Effector memory CD4-positive, alpha-beta T cell (primary cell): ENCODE results near the gene BICD2.

Source experiments
- DNase-seq, 3 donors: peaks; one replicate each; pipeline ENCODE4 v3.0.0-alpha.2; 2020
- H3K27ac ChIP-seq: 2 replicates; pipeline ENCODE4 v1.7.0; 2013; ENCODE audit warnings: mild to moderate bottlenecking, low read length, moderate library complexity; ENCODE audit not compliant: insufficient read depth, poor library complexity, severe bottlenecking
- H3K27me3 ChIP-seq: replicated peaks from 2 replicates; pipeline ENCODE4 v1.7.0; 2013; ENCODE audit warnings: mild to moderate bottlenecking, low read length; ENCODE audit not compliant: insufficient read depth, control insufficient read depth, poor library complexity, severe bottlenecking
- H3K36me3 ChIP-seq: 2 replicates; pipeline ENCODE4 v1.7.0; 2013; ENCODE audit warnings: mild to moderate bottlenecking, low read length, moderate library complexity; ENCODE audit not compliant: control insufficient read depth, insufficient read depth
- H3K4me1 ChIP-seq: 2 replicates; pipeline ENCODE4 v1.7.0; 2013; ENCODE audit warnings: low read length, mild to moderate bottlenecking; ENCODE audit not compliant: control insufficient read depth, insufficient read depth, poor library complexity, severe bottlenecking
- H3K4me3 ChIP-seq: 2 replicates; pipeline ENCODE4 v1.7.0; 2013; ENCODE audit warnings: low read length, low read depth, mild to moderate bottlenecking; ENCODE audit not compliant: insufficient read depth, poor library complexity, severe bottlenecking
- H3K9me3 ChIP-seq: 2 replicates; pipeline ENCODE4 v1.7.0; 2013; ENCODE audit warnings: mild to moderate bottlenecking, low read length, moderate library complexity; ENCODE audit not compliant: control insufficient read depth

BICD2 gene

GRCh38 chr9:92739346-92739970 is 25.2 kb downstream of the BICD2 start:
- H3K9me3 ChIP-seq = no peaks in the 10 kb centered on the region
- peaks cover 8% of the 10 kb centered on the region for H3K4me1 ChIP-seq
- no peaks in the 10 kb centered on the region for H3K36me3 ChIP-seq
- no peaks in the 10 kb centered on the region for H3K27me3 ChIP-seq
- no peak for DNase-seq
- H3K4me3 ChIP-seq = no peak overlapping the region
- H3K27ac ChIP-seq = no peak overlapping the region

- Histone ChIP-seq H3K27ac (no peak overlapping the region), H3K27me3 (no peaks in the 10 kb centered on the region), H3K9me3 (no peaks in the 10 kb centered on the region), H3K36me3 (no peaks in the 10 kb centered on the region), H3K4me1 (peaks cover 8% of the 10 kb centered on the region), H3K4me3 (no peak overlapping the region)
- no peak for DNase-seq
These were observed 26.0 kb downstream of the BICD2 start for GRCh38 chr9:92738661-92739081.

GRCh38 chr9:92737611-92738299 is 26.9 kb downstream of the BICD2 start:
- H3K27ac ChIP-seq = no peak overlapping the region
- H3K27me3 ChIP-seq = no peaks in the 10 kb centered on the region
- peaks cover 8% of the 10 kb centered on the region for H3K4me1 ChIP-seq
- H3K4me3 ChIP-seq = no peak overlapping the region
- DNase-seq = no peak
- H3K36me3 ChIP-seq = no peaks in the 10 kb centered on the region
- H3K9me3 ChIP-seq = no peaks in the 10 kb centered on the region

GRCh38 chr9:92737216-92737606 is 27.4 kb downstream of the BICD2 start:
- no peak for DNase-seq
- Histone ChIP-seq H3K27me3 (no peaks in the 10 kb centered on the region), H3K4me1 (peaks cover 8% of the 10 kb centered on the region), H3K4me3 (no peak overlapping the region), H3K36me3 (no peaks in the 10 kb centered on the region), H3K27ac (no peak overlapping the region), H3K9me3 (no peaks in the 10 kb centered on the region)

GRCh38 chr9:92736563-92737215 is 27.9 kb downstream of the BICD2 start:
- Histone ChIP-seq H3K27me3 (no peaks in the 10 kb centered on the region), H3K27ac (no peak overlapping the region), H3K4me1 (peaks cover 8% of the 10 kb centered on the region), H3K36me3 (no peaks in the 10 kb centered on the region), H3K9me3 (no peaks in the 10 kb centered on the region), H3K4me3 (no peak overlapping the region)
- DNase-seq = no peak

- no peak for DNase-seq
- H3K4me3 ChIP-seq = no peak overlapping the region
- no peaks in the 10 kb centered on the region for H3K9me3 ChIP-seq
- H3K27ac ChIP-seq = no peak overlapping the region
- H3K36me3 ChIP-seq = no peaks in the 10 kb centered on the region
- no peaks in the 10 kb centered on the region for H3K27me3 ChIP-seq
- peaks cover 8% of the 10 kb centered on the region for H3K4me1 ChIP-seq
These were observed 28.7 kb downstream of the BICD2 start for GRCh38 chr9:92735636-92736562.

GRCh38 chr9:92734931-92735635 is 29.6 kb downstream of the BICD2 start:
- Histone ChIP-seq H3K4me1 (peaks cover 3% of the 10 kb centered on the region), H3K36me3 (no peaks in the 10 kb centered on the region), H3K27me3 (no peaks in the 10 kb centered on the region), H3K9me3 (no peaks in the 10 kb centered on the region), H3K27ac (no peak overlapping the region), H3K4me3 (no peak overlapping the region)
- DNase-seq = no peak

GRCh38 chr9:92730897-92731296 is 33.7 kb downstream of the BICD2 start:
- H3K27me3 ChIP-seq = no peaks in the 10 kb centered on the region
- no peak overlapping the region for H3K4me3 ChIP-seq
- H3K4me1 ChIP-seq = no peaks in the 10 kb centered on the region
- H3K9me3 ChIP-seq = no peaks in the 10 kb centered on the region
- H3K27ac ChIP-seq = no peak overlapping the region
- peaks cover 32% of the 10 kb centered on the region for H3K36me3 ChIP-seq
- DNase-seq = no peak

GRCh38 chr9:92729735-92730155 is 34.9 kb downstream of the BICD2 start:
- Histone ChIP-seq H3K4me3 (no peak overlapping the region), H3K27ac (no peak overlapping the region), H3K9me3 (no peaks in the 10 kb centered on the region), H3K4me1 (no peaks in the 10 kb centered on the region), H3K36me3 (peaks cover 33% of the 10 kb centered on the region), H3K27me3 (no peaks in the 10 kb centered on the region)
- DNase-seq = no peak
